ENCODE measurements around the gene IRF2BP1.
"Not testable (repeated sequence)": the region's sequence is repeated elsewhere in the genome, so short reads cannot be mapped to it uniquely, and the experiment has no call there.

The IRF2BP1 gene

DNA sequence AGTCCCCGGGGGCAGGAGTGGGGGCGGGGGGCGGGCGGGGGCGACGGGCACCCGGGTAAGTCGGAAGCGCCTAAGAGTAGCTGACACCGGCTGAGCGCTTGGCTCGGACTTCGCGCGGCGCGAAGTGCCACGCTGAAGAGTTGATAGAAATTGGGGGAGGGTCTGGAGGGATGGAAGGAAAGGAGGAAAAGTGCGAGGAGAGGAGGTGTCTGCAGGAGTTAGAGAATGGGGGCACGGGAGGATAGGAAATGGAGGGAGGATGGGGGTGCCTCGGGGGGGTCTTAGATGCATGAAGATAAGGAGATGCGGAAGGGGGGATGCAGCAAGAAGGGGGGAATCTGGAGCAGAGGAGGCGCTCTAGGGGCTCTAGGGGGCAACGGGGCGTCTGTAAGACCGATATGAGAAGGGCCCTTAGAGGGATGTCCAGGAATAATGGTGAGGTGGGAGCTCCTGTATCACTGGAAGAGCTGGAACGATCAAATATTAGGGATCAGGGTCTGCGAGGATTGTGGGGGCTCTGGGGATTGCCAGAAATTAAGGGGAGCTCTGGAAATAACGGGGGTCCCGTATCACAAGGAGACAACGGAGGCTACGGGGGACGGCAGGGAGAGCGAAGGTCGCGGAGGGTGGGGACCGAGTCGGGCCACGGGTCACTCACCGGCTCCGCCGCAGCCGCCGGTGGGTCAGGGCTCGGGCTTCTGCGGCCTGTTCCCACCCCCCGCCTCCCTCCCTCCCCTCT is 16.1 kb upstream of the IRF2BP1 start, which contains the start of gene MYPOP:
Gene MYPOP (minus strand): TSS at position 702 of the 739 bp plus-strand sequence. CDS start 840 bp downstream, outside the sequence.
- DNase-seq, result no peak

DNA sequence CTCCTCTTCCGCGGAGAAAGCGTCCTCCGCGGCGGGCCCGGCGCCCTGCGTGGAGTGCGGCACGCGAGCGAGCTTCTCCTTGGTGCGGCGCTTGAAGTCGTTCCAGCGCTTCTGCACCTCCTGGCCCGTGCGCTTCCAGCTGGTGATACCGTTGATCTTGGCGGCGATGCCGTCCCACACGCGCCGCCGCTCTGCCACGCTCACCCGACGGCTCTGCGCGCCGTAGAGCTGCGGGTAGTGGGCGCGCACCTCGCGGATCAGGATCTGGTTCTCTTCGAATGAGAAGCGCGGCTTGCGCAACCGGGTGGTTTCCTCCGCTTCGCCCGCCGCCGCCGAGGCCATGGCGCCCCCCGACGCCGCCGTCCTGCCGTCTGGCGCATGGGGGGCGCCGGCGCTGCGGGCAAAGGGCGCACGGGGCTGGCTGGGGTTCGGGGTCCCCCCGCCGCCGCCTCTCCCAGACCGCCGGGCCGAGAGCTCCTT is 15.5 kb upstream of the IRF2BP1 start:
- DNase-seq, result no peak

DNA sequence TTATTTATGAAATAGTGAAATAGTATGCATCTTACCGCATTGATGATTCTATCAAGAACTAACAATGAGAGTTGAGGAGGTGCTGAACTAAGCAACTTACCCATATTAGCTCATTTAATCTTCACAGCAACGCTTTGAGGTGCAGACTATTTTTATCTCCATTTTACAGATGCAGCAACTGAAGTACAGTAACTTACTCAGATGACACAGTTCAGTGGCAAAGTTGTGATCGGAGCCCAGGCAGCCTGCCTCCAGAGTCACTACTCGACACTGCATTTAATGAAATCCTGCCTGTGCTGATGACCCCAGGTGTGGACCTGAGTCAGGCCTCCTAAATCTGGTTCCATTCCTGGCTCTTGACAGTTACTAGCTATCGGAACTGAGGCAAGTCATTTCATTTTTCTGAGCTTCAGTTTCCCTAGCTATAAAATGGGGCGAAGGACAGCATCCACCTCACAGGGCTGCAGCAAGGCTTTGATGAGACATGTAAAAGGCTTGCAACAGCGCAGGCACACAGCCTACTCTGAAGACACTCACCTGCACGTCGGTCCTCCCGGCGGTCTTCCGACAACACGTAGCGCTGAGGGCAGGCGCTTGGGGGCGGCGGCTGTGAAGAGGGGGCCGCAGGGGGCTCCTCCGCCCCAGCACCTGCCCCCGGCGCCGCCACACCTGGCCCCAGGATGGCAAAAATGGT is 14.9 kb upstream of the IRF2BP1 start:
- no peak for DNase-seq

DNA sequence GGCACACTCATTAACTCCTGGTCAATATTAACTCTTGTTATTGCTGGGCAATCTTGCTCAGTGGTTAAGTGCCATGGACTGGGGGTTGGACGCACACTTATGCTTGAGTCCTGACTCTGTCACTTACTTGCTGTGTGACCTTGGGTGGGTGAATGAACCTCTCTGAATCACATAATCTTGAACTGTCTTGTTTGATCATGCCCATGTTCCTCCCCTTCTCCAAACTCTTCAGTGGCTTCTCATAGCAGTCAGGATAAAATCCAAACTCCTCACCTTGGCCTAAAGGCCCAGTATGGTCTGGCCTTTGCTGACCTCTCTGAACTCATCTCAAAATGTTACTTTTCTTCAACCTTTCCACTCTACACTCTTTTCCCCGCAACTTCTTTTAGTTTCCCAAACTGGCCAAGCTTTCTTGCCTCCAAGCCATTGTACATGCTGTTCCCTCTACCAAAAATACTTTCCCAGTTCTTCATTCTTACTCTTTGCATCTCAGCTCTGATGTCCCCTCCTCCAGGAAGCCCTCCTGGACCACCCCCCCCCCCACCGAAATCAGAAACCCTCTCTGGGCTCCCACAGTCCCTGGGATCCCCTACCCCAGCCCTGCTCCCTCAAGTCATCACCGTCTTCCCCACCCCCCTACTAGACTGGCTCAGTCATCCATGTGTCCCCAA is 14.1 kb upstream of the IRF2BP1 start:
- no peak for DNase-seq

DNA sequence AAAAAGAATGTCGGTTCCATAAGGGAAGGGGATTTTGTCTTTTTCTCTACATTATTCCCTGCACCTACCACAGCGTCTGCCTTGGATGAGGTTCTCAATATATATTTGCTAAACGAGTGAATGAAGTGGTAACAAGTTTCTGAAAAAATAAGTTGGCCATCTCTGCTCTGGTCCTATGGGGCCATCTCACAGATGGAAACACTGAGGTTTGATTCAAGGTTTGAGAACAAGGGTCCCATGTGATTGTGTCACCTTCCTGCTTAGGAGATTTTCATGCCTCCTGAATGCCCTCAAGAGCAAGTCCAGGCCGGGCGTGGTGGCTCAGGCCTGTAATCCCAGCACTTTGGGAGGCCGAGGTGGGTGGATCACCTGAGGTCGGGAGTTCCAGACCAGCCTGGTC is 13.3 kb upstream of the IRF2BP1 start:
- no peak for DNase-seq

DNA sequence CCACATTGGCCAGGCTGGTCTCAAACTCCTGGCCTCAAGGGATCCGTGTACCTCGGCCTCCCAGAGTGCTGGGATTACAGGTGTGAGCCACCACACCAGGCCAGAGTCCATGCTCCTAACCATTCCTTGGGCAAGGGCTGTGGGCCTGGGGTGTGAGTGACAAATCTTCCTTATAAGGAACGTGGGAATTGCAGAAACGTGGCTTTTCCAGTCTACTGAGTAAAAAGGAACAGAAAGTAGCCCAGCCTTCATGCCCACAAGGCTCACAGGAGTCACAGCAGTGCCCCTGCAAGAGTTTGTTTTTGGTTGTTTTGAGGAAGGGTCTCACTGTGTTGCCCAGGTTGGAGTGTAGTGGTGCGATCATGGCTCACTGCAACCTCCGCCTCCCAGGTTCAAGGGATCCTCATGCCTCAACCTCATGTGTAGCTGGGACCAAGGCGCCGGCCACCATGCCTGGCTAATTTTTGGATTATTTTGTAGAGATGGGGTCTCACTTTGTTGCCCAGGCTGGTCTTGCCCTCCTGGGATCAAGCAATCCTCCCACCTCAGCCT is 11.4 kb upstream of the IRF2BP1 start:
- DNase-seq, result no peak

DNA sequence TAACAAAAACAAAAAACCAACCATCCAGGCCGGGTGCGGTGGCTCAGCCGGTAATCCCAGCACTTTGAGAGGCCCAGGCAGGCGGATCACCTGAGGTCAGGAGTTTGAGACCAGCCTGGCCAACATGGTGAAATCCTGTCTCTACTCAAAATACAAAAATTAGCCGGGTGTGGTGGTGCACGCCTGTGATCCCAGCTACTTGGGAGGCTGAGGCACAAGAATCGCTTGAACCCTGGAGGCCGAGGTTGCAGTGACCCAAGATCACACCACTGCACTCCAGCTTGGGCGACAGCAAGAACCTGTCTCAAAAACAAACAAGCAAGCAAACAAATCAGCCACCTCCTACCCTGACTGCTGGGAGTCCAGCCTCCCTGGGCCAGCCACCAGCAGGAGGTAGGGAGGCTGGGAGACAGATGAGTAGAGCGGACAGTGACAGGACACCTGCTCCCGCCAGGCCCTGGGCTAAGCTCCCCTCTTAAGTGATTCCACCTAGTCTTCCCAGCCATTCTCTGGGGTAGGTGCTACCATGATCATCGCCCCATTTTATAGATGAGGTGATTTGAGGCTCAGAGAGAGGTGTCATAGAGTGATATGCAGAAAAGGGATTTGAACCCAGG is 10.2 kb upstream of the IRF2BP1 start:
- not testable (repeated sequence) for DNase-seq

DNA sequence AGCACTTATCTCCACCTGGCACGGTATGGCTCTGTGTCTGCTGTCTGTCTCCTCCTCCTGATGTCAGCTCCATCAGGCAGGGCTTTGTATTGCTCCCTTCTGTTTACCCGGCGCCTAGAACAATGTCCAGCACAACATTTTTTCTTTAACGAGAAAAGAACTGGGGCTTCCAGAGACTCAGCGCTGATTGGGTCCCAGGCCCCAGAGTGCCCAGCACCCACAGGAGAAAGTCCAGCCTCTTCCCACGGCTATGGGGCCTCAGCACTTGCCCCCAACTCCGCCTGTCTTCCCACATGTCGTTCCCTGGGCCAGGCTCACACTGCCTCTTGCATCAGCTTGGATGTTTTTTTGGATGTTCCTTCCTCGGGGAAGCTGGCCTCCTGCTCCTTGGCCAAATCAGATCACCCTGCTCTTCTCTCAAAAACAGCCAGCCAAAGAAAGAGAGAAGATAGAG is 9.6 kb upstream of the IRF2BP1 start:
- no peak for DNase-seq

DNA sequence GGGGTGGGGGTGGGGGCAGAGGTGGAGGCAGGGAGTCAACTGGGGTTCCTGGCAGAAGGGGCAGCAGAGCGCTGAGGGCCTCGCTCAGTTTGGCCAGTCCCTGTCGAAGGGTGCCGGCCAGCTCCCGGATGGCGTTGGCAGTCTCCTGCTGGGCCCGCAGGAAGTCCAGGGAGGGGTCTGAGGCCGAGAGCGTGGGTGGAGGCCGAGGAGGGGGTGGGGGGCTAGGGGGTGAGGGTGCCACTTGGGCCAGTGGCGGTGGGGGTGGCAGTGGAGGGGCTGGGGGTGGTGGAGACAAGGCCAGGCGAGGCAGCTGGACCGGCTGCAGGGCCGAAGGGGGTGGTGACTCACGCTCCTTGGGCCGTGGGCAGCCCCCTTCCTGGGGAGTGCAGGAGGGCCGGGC is 4.9 kb upstream of the IRF2BP1 start:
- no peak for DNase-seq

DNA sequence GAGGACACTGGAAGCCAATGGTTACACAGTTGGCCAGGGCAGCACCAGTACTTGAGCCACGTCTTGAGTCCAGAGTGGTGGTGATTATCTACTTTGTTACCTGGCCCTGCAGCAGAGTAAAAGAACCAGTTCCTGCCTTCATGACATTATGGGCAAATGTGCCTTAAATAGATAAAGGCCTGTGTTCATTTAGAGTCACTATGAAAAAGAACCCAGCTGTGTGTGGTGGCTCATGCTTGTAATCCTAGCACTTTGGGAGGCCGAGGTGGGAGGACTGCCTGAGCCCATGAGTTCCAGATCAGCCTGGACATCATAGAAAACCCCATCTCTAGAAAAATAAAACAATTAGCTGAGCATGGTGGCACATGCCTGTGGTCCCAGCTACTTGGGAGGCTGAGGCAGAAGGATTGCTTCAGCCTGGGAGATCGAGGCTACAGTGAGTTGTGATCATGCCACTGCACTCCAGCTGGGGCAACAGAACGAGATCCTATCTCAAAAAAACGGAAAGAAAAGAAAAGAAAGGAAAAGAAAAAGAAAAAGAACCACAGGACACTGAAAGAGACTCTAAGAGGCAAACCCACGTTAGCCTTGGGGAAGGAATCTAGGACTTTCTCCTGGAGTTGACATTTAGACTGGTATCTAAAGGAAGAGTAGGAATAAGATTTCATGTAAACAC is 3.4 kb upstream of the IRF2BP1 start:
- no peak for DNase-seq

DNA sequence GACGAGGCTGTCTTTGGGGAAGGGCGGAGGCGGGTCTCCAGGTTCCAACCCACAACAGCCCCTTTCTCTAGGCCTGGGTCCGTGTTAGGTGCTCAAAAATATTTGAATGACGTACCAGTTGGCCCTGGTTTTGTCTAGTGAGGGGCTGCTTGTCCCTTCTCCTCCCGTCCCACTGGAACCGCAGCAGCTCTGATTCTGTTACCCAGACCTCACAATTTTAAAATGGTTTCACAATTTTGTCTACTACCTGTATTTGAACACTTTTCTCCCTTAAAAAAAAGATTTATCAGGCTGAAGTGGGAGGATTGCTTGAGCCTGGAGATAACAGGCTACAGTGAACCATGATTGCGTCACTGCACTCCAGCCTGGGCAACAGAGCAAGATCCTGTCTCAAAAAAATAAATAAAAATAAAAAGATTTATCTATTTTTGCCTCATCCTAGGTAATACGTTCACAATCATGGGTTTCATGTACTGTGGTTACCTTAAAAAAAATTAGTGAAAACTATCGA is 1.3 kb upstream of the IRF2BP1 start:
- no peak for DNase-seq

DNA sequence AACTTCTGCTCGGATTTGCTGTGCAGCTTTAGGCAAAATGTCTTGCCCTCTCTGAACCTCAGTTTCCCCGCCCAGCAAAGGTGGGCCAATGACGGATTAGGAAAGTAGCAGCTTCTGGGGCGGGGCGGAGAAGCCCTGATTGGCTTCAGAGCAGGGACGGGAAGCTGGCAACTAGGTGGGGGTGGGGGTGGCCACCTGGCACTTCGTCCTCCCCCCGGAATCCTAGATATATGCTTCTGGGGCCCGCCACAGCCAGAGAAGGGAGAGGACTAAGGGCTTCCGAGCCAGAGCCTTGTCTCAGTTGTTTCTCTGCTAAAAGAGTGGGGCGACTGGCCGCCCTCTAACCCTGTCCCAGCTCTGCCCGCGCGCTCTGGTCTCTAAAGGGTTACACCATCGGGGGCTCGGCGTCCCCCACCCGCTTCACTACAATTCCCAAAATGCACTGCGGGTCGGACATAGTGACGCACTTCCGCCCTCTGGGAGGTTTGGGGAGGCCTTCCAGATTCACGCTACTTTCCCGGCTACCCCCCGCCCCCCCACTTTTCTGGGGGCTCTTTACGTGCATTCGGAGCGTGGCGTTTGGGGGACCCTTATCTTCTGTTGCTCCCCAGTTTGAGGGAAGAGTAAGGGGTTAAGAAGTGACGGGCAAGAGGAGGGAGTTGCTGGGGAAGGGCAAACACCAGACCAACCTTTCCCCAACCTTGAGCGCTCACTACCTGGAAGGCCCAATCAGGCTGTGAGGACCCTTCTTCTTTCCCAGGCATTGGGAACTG is 672 bp upstream of the IRF2BP1 start:
- peak; percentile 93 for DNase-seq

DNA sequence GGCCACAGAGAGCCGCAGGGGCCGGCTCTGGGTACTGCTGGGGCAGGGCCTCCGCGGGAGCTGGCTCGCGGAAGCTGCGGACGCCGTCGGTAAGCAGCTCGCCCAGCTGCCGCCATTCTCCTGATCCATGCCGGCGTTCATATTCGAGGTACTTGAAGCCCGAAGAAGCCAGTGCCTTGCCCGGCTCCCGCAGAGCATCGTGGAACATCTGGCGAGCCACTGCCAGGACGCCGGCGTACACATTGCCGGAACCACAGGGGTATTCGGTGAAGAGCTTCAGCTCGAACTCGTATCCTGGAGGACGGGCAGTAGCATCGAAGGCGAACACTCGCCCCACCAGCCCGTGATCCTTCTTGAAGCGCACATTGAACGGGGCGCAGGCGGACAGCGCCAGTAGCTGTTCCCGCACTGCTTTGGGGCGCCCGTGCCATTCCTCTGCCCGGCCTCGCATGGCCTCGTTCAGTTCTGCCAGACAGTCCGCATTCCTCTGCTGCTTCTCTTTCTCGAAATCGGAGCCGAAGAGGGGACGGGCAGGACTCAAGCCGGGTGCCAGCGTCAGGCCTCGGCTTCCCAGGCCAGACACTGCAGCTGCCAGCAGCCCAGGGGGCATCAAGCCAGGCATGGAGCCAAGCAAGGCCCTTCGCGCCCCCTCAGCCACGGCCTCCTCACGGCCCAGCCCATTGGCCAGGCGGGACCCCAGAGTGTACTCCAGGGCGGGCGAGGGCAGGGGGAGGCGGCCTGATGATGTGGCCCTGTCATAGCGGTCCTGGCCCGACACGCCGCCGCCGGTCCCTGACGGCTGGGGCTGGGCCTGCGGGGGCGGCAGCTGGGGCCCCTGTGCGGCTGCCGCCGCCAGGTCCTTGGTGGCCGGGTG is 1.0 kb downstream of the IRF2BP1 start:
- DNase-seq, result no peak

DNA sequence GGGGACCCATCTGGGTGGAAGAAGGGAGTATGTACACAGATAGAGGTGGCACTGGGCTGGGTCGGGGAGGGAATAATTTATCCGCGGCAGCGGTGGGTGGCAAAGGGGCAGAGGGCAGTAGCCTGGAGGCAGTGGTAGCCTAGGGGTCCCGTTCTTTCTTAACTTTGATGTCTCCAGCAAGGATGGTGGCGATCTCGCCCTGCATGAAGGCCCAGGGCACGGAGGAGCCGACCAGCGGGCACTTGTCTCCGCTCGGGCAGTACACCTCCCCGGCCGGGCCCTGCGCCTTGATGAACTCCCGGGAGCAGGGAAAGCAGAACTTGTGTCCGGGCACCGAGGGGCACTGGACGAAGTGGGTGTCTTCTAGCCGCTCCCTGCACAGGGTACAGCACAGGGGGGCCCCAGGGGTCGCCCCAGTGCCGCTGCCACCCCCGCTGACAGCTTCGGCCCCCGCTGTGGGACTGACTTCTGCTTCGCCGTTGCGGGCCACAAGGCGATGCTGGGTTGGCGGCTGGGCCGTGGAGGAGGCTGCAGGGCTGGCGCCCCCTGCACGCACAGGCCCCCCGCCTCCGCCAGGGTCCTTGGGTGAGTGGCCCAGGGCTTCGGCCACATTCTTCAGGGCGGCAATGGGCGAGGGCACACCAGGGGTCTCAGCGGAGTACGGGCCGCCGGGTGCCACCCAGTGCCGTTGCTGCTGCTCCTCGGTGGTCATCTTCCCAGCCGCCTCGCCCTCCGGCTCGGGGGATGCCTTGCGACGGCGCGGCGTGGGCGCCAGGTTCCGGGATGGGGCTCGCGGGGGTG is 1.9 kb downstream of the IRF2BP1 start:
- DNase-seq, result no peak

DNA sequence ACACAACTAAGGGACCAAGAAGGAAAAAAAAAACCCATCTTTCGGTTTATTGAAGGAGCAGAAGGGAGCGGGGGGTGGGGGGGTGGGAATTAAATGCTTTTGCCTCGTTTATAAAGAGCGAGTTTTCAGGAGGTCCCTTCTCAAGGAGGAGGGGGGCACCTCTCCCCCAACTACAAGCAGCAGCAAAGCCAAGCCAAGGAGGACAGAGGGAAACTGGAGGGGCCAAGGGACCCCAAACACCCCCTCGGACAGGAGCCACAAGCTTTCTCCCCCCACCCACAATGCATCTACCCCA is 2.4 kb downstream of the IRF2BP1 start:
- DNase-seq, result no peak

DNA sequence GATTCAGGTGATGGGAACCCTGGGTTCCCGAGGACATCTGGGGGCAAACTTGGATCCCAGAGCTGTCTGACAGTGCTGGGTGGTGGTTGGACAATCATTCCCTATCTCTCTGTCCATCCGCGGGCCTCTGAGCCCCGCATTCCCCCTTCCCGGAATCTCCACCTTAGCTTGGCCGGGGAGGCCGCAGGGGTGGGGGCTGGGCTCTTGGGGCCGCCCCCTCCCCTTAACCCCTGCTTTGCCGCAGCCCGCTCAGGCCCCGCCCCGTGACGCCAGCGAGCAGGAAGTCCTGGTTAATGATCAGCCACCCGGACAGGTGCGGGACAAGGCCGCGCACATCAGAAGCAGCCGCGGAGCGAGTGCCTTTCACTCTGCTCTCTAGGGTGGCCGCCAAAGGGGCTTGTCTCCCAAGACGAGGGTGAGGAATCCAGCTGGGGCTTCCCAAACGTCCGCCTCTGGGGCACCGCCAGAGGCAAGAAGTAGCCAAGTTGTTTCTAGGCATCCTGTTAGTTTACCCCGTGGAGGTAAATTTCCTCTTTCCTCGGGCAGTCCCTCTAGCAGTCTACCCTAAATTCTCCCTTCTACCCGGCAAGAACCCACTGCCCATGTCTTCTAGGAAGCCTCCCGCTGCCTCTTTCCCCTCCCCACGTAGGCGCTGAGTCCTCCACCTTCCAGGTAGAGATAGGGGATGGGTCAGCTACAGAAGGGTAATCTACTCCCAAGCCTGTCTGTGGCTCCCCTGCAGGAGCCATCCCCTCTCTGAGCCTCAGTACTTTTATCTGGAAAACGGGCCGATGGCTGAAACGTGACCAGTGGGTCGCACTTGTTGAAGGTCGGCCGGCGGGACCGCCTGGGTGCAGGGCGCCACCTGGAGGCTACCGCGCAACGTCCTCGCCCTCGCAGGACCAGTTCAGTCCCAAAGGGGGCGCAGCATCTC is 3.0 kb downstream of the IRF2BP1 start:
- peak; percentile 67 for DNase-seq

DNA sequence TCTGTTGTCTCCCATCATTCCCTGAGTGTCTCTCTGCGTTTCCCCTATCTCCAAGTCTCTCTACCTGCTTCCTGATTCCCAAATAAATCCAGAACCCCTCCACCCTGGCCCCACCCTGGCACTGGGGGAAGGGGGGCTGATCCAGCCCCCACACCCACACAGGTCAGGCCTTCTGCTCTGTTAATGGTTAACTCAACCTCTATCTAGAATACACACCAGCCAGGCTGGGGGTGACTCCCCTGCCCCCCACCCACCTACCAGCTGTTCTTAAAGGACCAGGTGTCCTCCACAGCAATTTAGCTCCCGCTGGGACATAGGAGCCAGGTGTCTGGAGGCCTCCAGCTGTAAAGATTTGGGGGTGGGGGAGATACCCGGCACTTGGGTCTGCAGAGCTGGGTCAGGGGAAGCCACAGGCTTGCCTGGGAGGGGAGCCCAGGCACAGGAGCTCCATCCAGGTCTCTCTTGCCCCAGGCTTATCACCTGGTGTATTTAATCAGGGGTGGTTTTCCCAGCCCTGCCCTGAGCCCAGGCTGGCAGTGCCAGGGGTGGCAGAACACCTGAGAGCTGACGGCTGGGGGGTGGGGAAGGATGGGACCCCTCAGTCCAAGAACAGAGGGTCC is 3.9 kb downstream of the IRF2BP1 start:
- DNase-seq, result no peak
